Eye (tissue), 1 donor: ENCODE results near the gene HABP2.
A peak's percentile ranks its signal among the peaks of the same experiment; 100 is the strongest.

Experiments
- DNase-seq: peaks from one replicate; pipeline ENCODE4 v3.0.0-alpha.2; 2015

The HABP2 gene

GRCh38 chr10:113605268-113605978 is 52.6 kb downstream of the HABP2 start:
- no peak for DNase-seq

GRCh38 chr10:113609704-113610108 is 56.9 kb downstream of the HABP2 start:
- peak; percentile 43 for DNase-seq

GRCh38 chr10:113610631-113611601 is 58.1 kb downstream of the HABP2 start:
- DNase-seq = peak; percentile 73

GRCh38 chr10:113612154-113612553 is 59.3 kb downstream of the HABP2 start:
- no peak for DNase-seq

- no peak for DNase-seq
Measured at GRCh38 chr10:113613427-113613826, 60.6 kb downstream of the HABP2 start.

GRCh38 chr10:113613977-113614690 is 61.3 kb downstream of the HABP2 start:
- DNase-seq = no peak

- no peak for DNase-seq
Measured at GRCh38 chr10:113616244-113617074, 63.6 kb downstream of the HABP2 start.

GRCh38 chr10:113617086-113617485 is 64.2 kb downstream of the HABP2 start:
- no peak for DNase-seq

GRCh38 chr10:113618338-113618737 is 65.5 kb downstream of the HABP2 start:
- no peak for DNase-seq

- no peak for DNase-seq
Measured at GRCh38 chr10:113619401-113619800, 66.5 kb downstream of the HABP2 start.

- peak; percentile 86 for DNase-seq
Measured at GRCh38 chr10:113620511-113620910, 67.7 kb downstream of the HABP2 start.

- DNase-seq = no peak
Measured at GRCh38 chr10:113620936-113621335, 68.1 kb downstream of the HABP2 start.

- no peak for DNase-seq
Measured at GRCh38 chr10:113621799-113622198, 68.9 kb downstream of the HABP2 start.

- no peak for DNase-seq
Measured at GRCh38 chr10:113622831-113623230, 70.0 kb downstream of the HABP2 start.

- DNase-seq = no peak
Measured at GRCh38 chr10:113625461-113626186, 72.8 kb downstream of the HABP2 start.

- DNase-seq = no peak
Measured at GRCh38 chr10:113626809-113627355, 74.0 kb downstream of the HABP2 start.

GRCh38 chr10:113627836-113628235 is 75.0 kb downstream of the HABP2 start:
- DNase-seq = no peak

- DNase-seq = no peak
Measured at GRCh38 chr10:113628607-113629153, 75.8 kb downstream of the HABP2 start.

- DNase-seq = no peak
Measured at GRCh38 chr10:113630929-113631533, 78.2 kb downstream of the HABP2 start.

- peak; percentile 53 for DNase-seq
Measured at GRCh38 chr10:113631684-113632367, 79.0 kb downstream of the HABP2 start.
